Measurements from ENCODE around the gene GRIN3B. TPM values are rescaled to one million over a fixed set of nuclear protein-coding genes. Genes with fewer than 3 reads are reported as not detected.

Gene GRIN3B
- total RNA-seq, 1 donor from 2014 or later: 0.46 TPM

DNA sequence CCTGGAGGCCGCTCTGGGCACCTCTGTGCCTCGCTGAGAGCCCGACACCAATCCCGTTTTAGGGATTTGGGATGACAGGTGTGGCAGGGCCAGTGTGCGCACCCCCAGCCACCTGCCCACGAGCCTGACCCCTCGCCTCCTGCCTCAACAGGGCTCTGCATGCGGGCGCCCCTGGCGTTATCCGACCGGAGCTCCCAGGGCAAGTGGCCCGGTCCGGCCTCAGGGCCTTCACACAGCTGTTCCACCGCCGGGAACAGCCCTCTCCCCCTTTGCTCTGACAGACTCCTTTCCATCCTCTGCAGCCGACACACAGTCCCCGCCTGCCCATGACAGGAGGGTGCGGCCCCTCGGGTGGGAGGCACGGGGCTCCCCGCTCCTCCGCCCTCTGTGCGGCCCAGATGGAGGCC lies 23.2 kb upstream of the GRIN3B start:
- TF ChIP-seq CTCF (conservative IDR thresholded peaks at IDR 0.05; ENCODE audit: low read depth, low read length): no peak
- no peak overlapping the region for H3K4me3 ChIP-seq (ENCODE audit: low read depth, low read length)
- no peak for DNase-seq (ENCODE audit: low read depth)

DNA sequence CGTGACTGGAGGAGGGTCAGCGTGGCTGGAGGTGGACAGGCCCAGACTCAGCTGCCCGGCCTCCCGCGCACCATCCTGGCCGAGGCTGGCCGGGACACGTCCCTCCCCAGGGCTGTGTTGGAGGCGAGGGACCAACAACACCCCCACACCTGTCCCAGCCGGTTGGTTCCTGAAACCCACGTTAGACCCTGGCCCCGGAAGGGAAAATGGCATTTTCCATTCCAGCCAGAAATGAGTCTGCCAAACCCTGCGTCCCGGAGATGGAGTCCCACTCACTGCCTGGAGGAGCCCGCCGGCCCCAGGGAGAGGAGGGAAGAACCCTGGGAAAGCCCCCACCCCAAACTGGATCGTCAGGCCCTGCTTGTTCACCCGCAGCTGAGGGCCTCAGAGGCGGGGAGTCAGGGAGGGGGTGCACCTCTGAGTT lies 20.9 kb upstream of the GRIN3B start:
- no peak for DNase-seq (ENCODE audit: low read depth)
- TF ChIP-seq CTCF (conservative IDR thresholded peaks at IDR 0.05; ENCODE audit: low read depth, low read length): no peak
- H3K4me3 ChIP-seq (ENCODE audit: low read depth, low read length): no peak overlapping the region

DNA sequence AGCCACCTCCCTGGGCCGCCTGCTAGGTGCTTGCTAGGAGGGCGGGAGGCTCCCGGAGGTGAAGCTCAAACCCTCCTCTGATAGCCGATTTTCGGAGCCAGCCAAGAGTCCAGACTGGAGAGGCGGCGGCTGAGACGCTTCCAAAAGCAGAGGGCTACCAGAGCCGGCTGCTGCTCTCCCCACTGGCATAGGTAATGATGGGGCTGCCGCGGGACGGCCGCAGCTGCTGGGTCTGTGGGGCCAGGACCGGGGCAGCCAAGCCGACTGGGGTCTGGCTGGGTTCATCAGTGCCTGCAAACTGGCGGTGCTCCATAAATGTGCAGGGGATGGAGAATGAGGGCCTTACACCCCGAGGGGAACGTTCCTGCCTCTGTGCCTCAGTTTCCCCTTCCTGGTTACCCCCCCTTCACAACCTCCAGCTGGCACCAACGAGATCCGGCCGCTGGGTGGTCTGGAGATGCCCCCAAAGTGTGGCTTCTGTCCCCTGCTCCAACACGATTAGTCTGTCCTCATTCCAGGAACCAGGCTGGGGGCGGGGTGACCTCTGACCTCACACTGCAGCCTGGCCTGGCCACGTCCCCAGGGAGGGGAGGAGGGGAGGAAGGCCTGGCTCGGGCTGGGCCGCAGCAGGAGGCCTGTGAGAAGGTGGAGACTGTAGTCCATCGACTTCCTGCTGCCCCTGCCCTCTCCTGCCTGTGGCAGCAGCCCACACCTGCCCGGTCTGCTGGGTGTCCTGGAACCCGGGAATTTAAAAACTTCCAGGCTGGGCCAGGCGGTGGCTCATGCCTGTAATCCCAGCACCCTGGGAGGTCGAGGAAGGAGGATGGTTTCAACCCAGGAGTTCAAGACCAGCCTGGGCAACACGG lies 19.9 kb upstream of the GRIN3B start:
- no peak for TF ChIP-seq CTCF (conservative IDR thresholded peaks at IDR 0.05; ENCODE audit: low read depth, low read length)
- no peak for DNase-seq (ENCODE audit: low read depth)
- no peak overlapping the region for H3K4me3 ChIP-seq (ENCODE audit: low read depth, low read length)

DNA sequence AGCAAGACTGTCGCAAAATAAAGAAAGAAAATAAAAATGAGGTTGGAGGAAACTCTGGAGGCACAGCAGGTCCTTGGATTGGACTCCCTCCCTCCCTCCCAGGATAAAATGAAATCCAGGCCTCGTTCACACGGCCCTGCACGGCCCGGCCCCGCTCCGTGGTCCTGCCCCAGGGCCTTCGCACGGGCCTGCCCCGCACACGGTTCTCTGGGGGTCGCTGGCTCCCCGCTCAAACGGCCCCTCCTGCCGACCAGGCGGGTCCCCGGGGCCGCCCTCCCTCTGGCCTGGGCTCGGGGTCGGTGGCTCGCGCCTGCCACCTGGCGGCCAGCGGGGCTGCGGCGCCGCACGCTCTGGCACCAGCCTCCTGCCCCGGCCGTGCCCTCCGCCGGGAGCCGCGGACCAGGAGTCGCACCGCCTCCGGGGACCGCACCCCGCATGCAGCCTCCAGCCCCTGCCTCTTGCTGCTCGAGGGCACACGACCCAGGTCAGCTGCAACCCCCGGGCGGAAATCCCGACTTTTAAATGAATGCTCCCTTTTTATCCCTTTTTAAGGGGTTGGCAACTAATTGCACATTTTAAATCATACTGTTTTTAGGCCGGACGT lies 17.6 kb upstream of the GRIN3B start:
- TF ChIP-seq CTCF (conservative IDR thresholded peaks at IDR 0.05; ENCODE audit: low read depth, low read length): peak; percentile 64
- no peak for DNase-seq (ENCODE audit: low read depth)
- peak overlapping the region; percentile 45 for H3K4me3 ChIP-seq (ENCODE audit: low read depth, low read length)

GRCh38 chr19:984165-984967 lies 15.9 kb upstream of the GRIN3B start, which contains the start of gene WDR18:
Gene WDR18 (plus strand): TSS chr19:984345. CDS start chr19:984354, 9 bp downstream.
- no peak for TF ChIP-seq CTCF (conservative IDR thresholded peaks at IDR 0.05; ENCODE audit: low read depth, low read length)
- DNase-seq (ENCODE audit: low read depth): no peak

GRCh38 chr19:986083-986482 lies 14.1 kb upstream of the GRIN3B start:
- TF ChIP-seq CTCF (conservative IDR thresholded peaks at IDR 0.05; ENCODE audit: low read depth, low read length): no peak
- no peak overlapping the region for H3K4me3 ChIP-seq (ENCODE audit: low read depth, low read length)
- DNase-seq (ENCODE audit: low read depth): no peak

More at GRCh38 chr19:984165-984967, 15.9 kb upstream of the GRIN3B start, which contains the start of gene WDR18:
- peak within 1 kb of the TSS; percentile 95 for H3K4me3 ChIP-seq (ENCODE audit: low read depth, low read length)
